IMR-90 (cell line): ENCODE measurements around the gene SSU72. TPM values are rescaled to one million over a fixed set of nuclear protein-coding genes. Genes with fewer than 3 reads are reported as not detected.

Experiments used
- ATAC-seq: fragments of 200-7000 bp; cut with Tn5 transposase; 2 replicates; pipeline ENCODE4 v1.9.1; 2020; ENCODE audit warnings: low read depth, mild to moderate bottlenecking, moderate library complexity
- BruUV-seq: library from RNA; stranded (reverse); fragments of 400-500 nt; replicated peaks from 2 replicates; lab custom pipeline; 2021; lab: Mats Ljungman, UMichigan
- CTCF ChIA-PET: fragments of 300-600 bp; formaldehyde crosslinking; extraction: SDS; loops from one replicate; lab custom pipeline; 2021; ENCODE audit warnings: antibody characterized with exemption; lab: Yijun Ruan, JAX
- POLR2A ChIA-PET: fragments of 300-600 bp; sonication (Branson Sonifier 250); formaldehyde crosslinking; loops from one replicate; lab custom pipeline; 2022; ENCODE audit warnings: antibody characterized with exemption; ENCODE audit not compliant: unreplicated experiment; lab: Charles Lee
- DNase-seq: peaks from one replicate; pipeline ENCODE4 v3.0.0; 2013
- H2AFZ ChIP-seq: replicated peaks from 2 replicates; pipeline ENCODE3; 2013; ENCODE audit warnings: low read length, mild to moderate bottlenecking; ENCODE audit not compliant: poor library complexity
- H2AK5ac ChIP-seq: 2 replicates; pipeline ENCODE4 v1.6.1; 2013; ENCODE audit warnings: low read depth, low read length, inconsistent platforms
- H2AK9ac ChIP-seq: replicated peaks from 2 replicates; pipeline ENCODE3; 2013; ENCODE audit warnings: mild to moderate bottlenecking, low read depth, low read length, moderate library complexity; ENCODE audit not compliant: poor library complexity
- H2BK120ac ChIP-seq: 2 replicates; pipeline ENCODE4 v1.6.1; 2013; ENCODE audit warnings: low read depth, low read length, inconsistent platforms
- H2BK15ac ChIP-seq: 3 replicates; pipeline ENCODE4 v1.6.1; 2013; ENCODE audit warnings: low read depth, low read length, inconsistent platforms
- H2BK20ac ChIP-seq: 2 replicates; pipeline ENCODE4 v1.6.1; 2013; ENCODE audit warnings: low read depth, mild to moderate bottlenecking, inconsistent platforms, low read length, moderate library complexity
- H2BK5ac ChIP-seq: 2 replicates; pipeline ENCODE4 v1.6.1; 2013; ENCODE audit warnings: mild to moderate bottlenecking, low read depth, low read length, inconsistent platforms; ENCODE audit not compliant: poor library complexity, severe bottlenecking
- H3K14ac ChIP-seq: replicated peaks from 2 replicates; pipeline ENCODE4 v1.6.1; 2013; ENCODE audit warnings: low read depth, low read length, inconsistent platforms
- H3K18ac ChIP-seq: 2 replicates; pipeline ENCODE4 v1.6.1; 2013; ENCODE audit warnings: low read depth, low read length, control low read depth
- H3K23ac ChIP-seq: 2 replicates; pipeline ENCODE4 v1.6.1; 2013; ENCODE audit warnings: low read depth, low read length, inconsistent platforms
- H3K27ac ChIP-seq: 2 replicates; pipeline ENCODE4 v1.5.1; 2013; ENCODE audit warnings: mild to moderate bottlenecking, control low read depth, low read length; ENCODE audit not compliant: insufficient read depth
- H3K27me3 ChIP-seq: 2 replicates; pipeline ENCODE4 v1.6.1; 2013; ENCODE audit warnings: low read length; ENCODE audit not compliant: control insufficient read depth, insufficient read depth
- H3K36me3 ChIP-seq: 2 replicates; pipeline ENCODE4 v1.6.1; 2013; ENCODE audit warnings: low read length, mixed read lengths; ENCODE audit not compliant: control insufficient read depth, insufficient read depth
- H3K4ac ChIP-seq: 2 replicates; pipeline ENCODE4 v1.6.1; 2013; ENCODE audit warnings: low read depth, low read length, inconsistent platforms
- H3K4me1 ChIP-seq: 2 replicates; pipeline ENCODE4 v1.6.1; 2013; ENCODE audit warnings: low read length, mixed read lengths; ENCODE audit not compliant: control insufficient read depth, insufficient read depth
- H3K4me2 ChIP-seq: 2 replicates; pipeline ENCODE4 v1.6.1; 2013; ENCODE audit warnings: low read depth, mild to moderate bottlenecking, control low read depth, low read length, moderate library complexity
- H3K4me3 ChIP-seq: 2 replicates; pipeline ENCODE4 v1.5.1; 2013; ENCODE audit warnings: low read depth, mild to moderate bottlenecking, control low read depth, low read length, moderate library complexity; ENCODE audit not compliant: insufficient read depth
- H3K56ac ChIP-seq: 2 replicates; pipeline ENCODE4 v1.6.1; 2013; ENCODE audit warnings: low read length, inconsistent platforms; ENCODE audit not compliant: insufficient read depth; ENCODE audit errors: extremely low read depth
- H3K79me1 ChIP-seq, 2 experiments: 2 replicates each; pipeline ENCODE4 v1.6.1; 2013; ENCODE audit warnings: low read length in 2 of 2, inconsistent platforms in 1 of 2, low read depth in 1 of 2
- H3K9ac ChIP-seq: 2 replicates; pipeline ENCODE4 v1.6.1; 2013; ENCODE audit warnings: low read depth, low read length, control low read depth
- H3K9me1 ChIP-seq: 2 replicates; pipeline ENCODE4 v1.6.1; 2013; ENCODE audit warnings: low read length, inconsistent platforms; ENCODE audit not compliant: insufficient read depth
- H3K9me3 ChIP-seq: 2 replicates; pipeline ENCODE4 v1.6.1; 2013; ENCODE audit warnings: low read length; ENCODE audit not compliant: control insufficient read depth, insufficient read depth
- H4K20me1 ChIP-seq: 2 replicates; pipeline ENCODE4 v1.6.1; 2013; ENCODE audit warnings: low read length, inconsistent platforms; ENCODE audit not compliant: insufficient read depth
- H4K5ac ChIP-seq: 2 replicates; pipeline ENCODE4 v1.6.1; 2013; ENCODE audit warnings: mild to moderate bottlenecking, low read depth, low read length, control low read depth
- H4K8ac ChIP-seq, 2 experiments: 2 replicates each; pipeline ENCODE4 v1.6.1; 2013; ENCODE audit warnings: low read depth in 2 of 2, low read length in 2 of 2, control low read depth in 1 of 2, inconsistent platforms in 1 of 2
- H4K91ac ChIP-seq: 2 replicates; pipeline ENCODE4 v1.6.1; 2013; ENCODE audit warnings: low read depth, low read length, inconsistent platforms; ENCODE audit not compliant: insufficient read depth
- BHLHE40 ChIP-seq: fragments of 150-350 bp; IDR thresholded peaks from 2 replicates; pipeline ENCODE4 v1.6.1; 2016; ENCODE audit warnings: mild to moderate bottlenecking, low read depth, low read length
- CHD1 ChIP-seq: IDR thresholded peaks from 2 replicates; pipeline ENCODE4 v1.6.1; 2012; ENCODE audit warnings: low read depth, low read length, improper control_type of control experiment
- MAFK ChIP-seq: IDR thresholded peaks from 2 replicates; pipeline ENCODE4 v1.6.1; 2012; ENCODE audit warnings: low read depth, low read length, improper control_type of control experiment
- MAZ ChIP-seq: IDR thresholded peaks from 2 replicates; pipeline ENCODE4 v1.6.1; 2012; ENCODE audit warnings: low read depth, mild to moderate bottlenecking, low read length, improper control_type of control experiment, moderate library complexity, borderline replicate concordance
- MXI1 ChIP-seq: IDR thresholded peaks from 2 replicates; pipeline ENCODE4 v1.6.1; 2012; ENCODE audit warnings: low read depth, mild to moderate bottlenecking, low read length, moderate library complexity, borderline replicate concordance
- POLR2A ChIP-seq: IDR thresholded peaks from 2 replicates; pipeline ENCODE4 v1.6.1; 2012; ENCODE audit warnings: mild to moderate bottlenecking, low read depth, low read length
- RAD21 ChIP-seq: IDR thresholded peaks from 2 replicates; pipeline ENCODE4 v1.6.1; 2012; ENCODE audit warnings: low read length, improper control_type of control experiment
- RCOR1 ChIP-seq: IDR thresholded peaks from 2 replicates; pipeline ENCODE4 v1.6.1; 2012; ENCODE audit warnings: mild to moderate bottlenecking, low read length, improper control_type of control experiment; ENCODE audit not compliant: insufficient replicate concordance
- RFX5 ChIP-seq: IDR thresholded peaks from 2 replicates; pipeline ENCODE4 v1.8.0; 2012; ENCODE audit warnings: low read depth, mild to moderate bottlenecking, low read length, moderate library complexity
- WGBS, 2 experiments: methylation state at CpG; one replicate each; pipeline versions ENCODE4 v1.1.5 to v1.1.7; 2013; ENCODE audit warnings: missing lambda C conversion rate in 2 of 2; ENCODE audit not compliant: insufficient read length in 1 of 2; ENCODE audit errors: extremely low coverage in 2 of 2; 5-methylcytosine and 5-hydroxymethylcytosine counted together
- dilution Hi-C: fragments of 300-500 bp; cut with HindIII; formaldehyde crosslinking; loops from one replicate; pipeline ENCODE4 v1.14.3; 2018; ENCODE audit warnings: low sequenced_read_pairs; ENCODE audit not compliant: unreplicated experiment
- in situ Hi-C: fragments of 300-500 bp; cut with MboI; formaldehyde crosslinking; loops from 3 replicates; pipeline ENCODE4 v1.14.3; 2019; ENCODE audit warnings: low sequenced_read_pairs, inconsistent platforms, mixed read lengths
- intact Hi-C: fragments of 100-400 bp; cut with micrococcal nuclease; formaldehyde crosslinking; loops from 2 replicates; pipeline ENCODE4 v1.10.0; 2022
- polyA plus RNA-seq, 3 experiments: library from polyadenylated mRNA; depleted of rRNA; stranded (reverse); fragments of >200 nt; gene quantifications; 2 replicates each; pipeline ENCODE4 v1.2.3, GENCODE V29; 2012; ENCODE audit warnings: low replicate concordance in 1 of 3
- total RNA-seq: library from RNA; depleted of rRNA; stranded (reverse); fragments of >200 nt; gene quantifications from 2 replicates; pipeline ENCODE4 v1.2.3, GENCODE V29; 2012
- TF ChIP-seq, protein P1 (sequence below): fragments of 150-350 bp; IDR thresholded peaks from 2 replicates; pipeline ENCODE4 v1.6.1; 2017; ENCODE audit warnings: mild to moderate bottlenecking, antibody characterized with exemption, low read length, low read depth

SSU72 gene
- total and polyA plus RNA-seq, 2 of the 4 experiments (the other 2 are of a cell fraction) = 33.7 to 88.4 TPM

DNA sequence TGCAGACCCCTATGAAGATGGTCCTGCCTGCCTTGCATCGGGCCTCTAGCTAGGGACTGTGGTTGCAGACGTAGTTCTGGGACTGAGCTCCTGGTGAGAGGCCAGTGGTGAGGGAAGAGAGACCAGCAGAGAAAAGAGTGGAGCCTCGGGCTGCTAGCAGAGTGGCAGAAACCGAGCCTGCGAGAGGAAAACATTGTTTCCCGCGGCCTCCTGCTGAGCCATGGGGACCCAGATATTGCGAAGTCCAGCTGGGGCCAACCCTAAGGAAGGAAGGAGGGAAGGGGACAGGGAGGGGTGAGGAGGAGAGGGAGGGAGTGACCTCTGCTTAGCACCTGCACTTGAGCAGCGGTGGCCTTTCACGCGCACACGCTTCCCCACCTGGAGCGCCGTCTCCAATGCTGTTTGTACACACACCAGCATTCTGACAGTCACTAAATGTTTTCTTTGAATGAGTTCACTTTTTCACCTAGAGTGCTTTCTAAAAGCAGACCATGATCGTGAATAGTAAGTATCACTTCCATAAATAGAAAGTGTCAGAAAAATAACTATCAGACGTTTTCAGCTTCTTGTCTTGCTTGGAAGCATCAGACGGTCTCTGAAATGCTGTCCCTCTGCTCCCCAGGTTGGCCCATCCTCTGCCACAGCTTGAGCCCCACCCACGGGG is 27.8 kb upstream of the SSU72 start:
- Histone ChIP-seq H4K8ac (no peak overlapping the region), H3K79me1 (no peaks in the 10 kb centered on the region), H3K4me1 (peaks cover 9% of the 10 kb centered on the region; the same call in 1 of the 2 replicates), H3K4me3 (no peak overlapping the region), H2AK5ac (no peak overlapping the region), H3K18ac (no peak overlapping the region), H3K27me3 (peaks cover 7% of the 10 kb centered on the region; the same call in 1 of the 2 replicates), H2AK9ac (no peak overlapping the region), H2BK120ac (no peak overlapping the region), H3K27ac (no peak overlapping the region), H3K9ac (no peak overlapping the region), H3K4me2 (no peak overlapping the region), H2BK15ac (no peak overlapping the region), H2BK5ac (no peak overlapping the region), H3K14ac (no peak overlapping the region), H4K91ac (no peak overlapping the region), H3K23ac (no peak overlapping the region), H3K36me3 (no peaks in the 10 kb centered on the region), H2BK20ac (no peak overlapping the region), H4K20me1 (no peaks in the 10 kb centered on the region), H3K56ac (no peak overlapping the region), H2AFZ (no peak overlapping the region), H3K4ac (no peak overlapping the region), H3K9me3 (no peaks in the 10 kb centered on the region), H3K9me1 (no peaks in the 10 kb centered on the region), H4K5ac (no peak overlapping the region)
- CTCF ChIA-PET = no interaction called here
- POLR2A ChIA-PET = interaction anchor here (1.1 kb wide), 1 partner anchor 11 kb away, joined by 3 read pairs; no protein-coding TSS in a partner anchor
- dilution Hi-C loops = no loop called here
- intact Hi-C loops = no loop called here
- in situ Hi-C loops = no loop called here
- TF ChIP-seq, protein P1, sequence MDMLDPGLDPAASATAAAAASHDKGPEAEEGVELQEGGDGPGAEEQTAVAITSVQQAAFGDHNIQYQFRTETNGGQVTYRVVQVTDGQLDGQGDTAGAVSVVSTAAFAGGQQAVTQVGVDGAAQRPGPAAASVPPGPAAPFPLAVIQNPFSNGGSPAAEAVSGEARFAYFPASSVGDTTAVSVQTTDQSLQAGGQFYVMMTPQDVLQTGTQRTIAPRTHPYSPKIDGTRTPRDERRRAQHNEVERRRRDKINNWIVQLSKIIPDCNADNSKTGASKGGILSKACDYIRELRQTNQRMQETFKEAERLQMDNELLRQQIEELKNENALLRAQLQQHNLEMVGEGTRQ = no peak
- TF ChIP-seq MXI1 (no peak), MAFK (no peak), RFX5 (no peak), MAZ (no peak), BHLHE40 (no peak), CHD1 (no peak), POLR2A (no peak), RCOR1 (no peak), RAD21 (no peak)
- ATAC-seq (no peak), DNase-seq (no peak)
- no TSS peak for BruUV-seq
- 65% methylated on average over 5 of the region's 18 CpGs; no CpG with 5 or more reads in 1 of the 2 experiments for WGBS, 2 experiments
